ENCODE measurements around the gene IGSF10.

Gene IGSF10

DNA sequence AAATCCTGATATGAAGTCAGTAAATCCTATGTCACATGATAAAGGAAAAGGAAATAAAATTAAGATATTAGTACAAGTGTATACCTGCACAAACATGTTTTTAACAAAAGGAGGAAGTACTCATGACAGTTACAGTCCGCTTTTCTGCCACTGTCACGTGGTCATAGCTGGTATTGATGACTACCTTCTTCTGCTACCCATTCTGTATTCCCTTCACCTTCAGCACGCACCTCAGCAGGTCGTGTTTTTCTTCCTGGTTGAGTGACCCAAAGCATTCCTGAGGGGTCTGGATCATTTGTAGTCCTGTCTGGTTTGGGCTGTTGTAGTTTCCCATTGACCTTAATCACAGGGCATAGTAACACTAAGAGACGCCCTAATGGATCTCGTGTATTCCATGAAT, 41.1 kb downstream of the IGSF10 start:
- DNase-seq (ENCODE audit: low read depth, low spot score) = no peak

DNA sequence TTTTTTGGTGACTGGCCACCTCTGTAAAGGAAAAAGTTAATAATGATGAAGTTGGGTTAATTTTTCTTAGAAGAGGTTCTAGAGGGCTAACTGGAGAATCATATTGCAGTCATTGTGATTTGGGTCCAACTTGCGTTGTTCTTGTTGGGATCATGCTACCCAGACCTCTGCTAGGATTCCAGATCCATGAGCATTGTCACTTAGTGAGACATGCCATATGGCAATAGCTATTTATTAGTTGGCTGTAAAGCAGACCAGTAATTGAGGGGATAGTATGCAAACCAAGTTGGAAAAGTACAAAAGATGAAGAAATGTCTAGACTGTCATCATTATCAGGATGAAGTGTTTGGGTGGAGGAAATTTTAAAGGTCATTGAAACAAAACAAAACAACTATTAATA, 45.6 kb downstream of the IGSF10 start:
- DNase-seq (ENCODE audit: low read depth, low spot score) = no peak

- DNase-seq (ENCODE audit: low read depth, low spot score) = no peak
These were observed 47.9 kb downstream of the IGSF10 start for GRCh38 chr3:151412989-151413388.
